DMS53 (cell line): ENCODE results near the gene HHIPL2.
"Not testable (repeated sequence)": the region's sequence is repeated elsewhere in the genome, so short reads cannot be mapped to it uniquely, and the experiment has no call there.

Experiments used
- DNase-seq: peaks from one replicate; lab custom pipeline; 2025; lab: John Stamatoyannopoulos, UW

The HHIPL2 gene

GRCh38 chr1:222539951-222540597 is 7.8 kb downstream of the HHIPL2 start:
- no peak for DNase-seq

GRCh38 chr1:222535455-222535854 is 12.4 kb downstream of the HHIPL2 start:
- DNase-seq, result no peak

- DNase-seq, result no peak
These were observed 17.1 kb downstream of the HHIPL2 start for GRCh38 chr1:222530852-222531251.

- no peak for DNase-seq
These were observed 18.0 kb downstream of the HHIPL2 start for GRCh38 chr1:222529916-222530315.

- DNase-seq, result no peak
These were observed 18.7 kb downstream of the HHIPL2 start for GRCh38 chr1:222529181-222529580.

- no peak for DNase-seq
These were observed 22.0 kb downstream of the HHIPL2 start for GRCh38 chr1:222525951-222526350.

GRCh38 chr1:222523852-222524251 is 24.1 kb downstream of the HHIPL2 start:
- DNase-seq, result no peak

- no peak for DNase-seq
These were observed 25.6 kb downstream of the HHIPL2 start for GRCh38 chr1:222522105-222522915.

GRCh38 chr1:222521299-222522104 is 26.4 kb downstream of the HHIPL2 start:
- no peak for DNase-seq

- not testable (repeated sequence) for DNase-seq
These were observed 58.4 kb downstream of the HHIPL2 start for GRCh38 chr1:222489496-222489895.

- DNase-seq, result not testable (repeated sequence)
These were observed 60.1 kb downstream of the HHIPL2 start for GRCh38 chr1:222487774-222488173.

GRCh38 chr1:222484005-222484404 is 63.9 kb downstream of the HHIPL2 start:
- DNase-seq, result not testable (repeated sequence)

GRCh38 chr1:222479567-222479966 is 68.3 kb downstream of the HHIPL2 start:
- DNase-seq, result not testable (repeated sequence)

- DNase-seq, result not testable (repeated sequence)
These were observed 71.5 kb downstream of the HHIPL2 start for GRCh38 chr1:222476436-222476835.

GRCh38 chr1:222473717-222474116 is 74.2 kb downstream of the HHIPL2 start:
- DNase-seq, result not testable (repeated sequence)

GRCh38 chr1:222472776-222473540 is 74.9 kb downstream of the HHIPL2 start:
- not testable (repeated sequence) for DNase-seq
